Hematopoietic multipotent progenitor cell treated with erythropoietin and hydrocortisone succinate and interleukin-3 and kit ligand, for 8 days (in vitro differentiated cells): ENCODE data around the gene ATRNL1.
"Not testable (repeated sequence)": the region's sequence is repeated elsewhere in the genome, so short reads cannot be mapped to it uniquely, and the experiment has no call there.

Experiments
- DNase-seq: peaks from one replicate; pipeline ENCODE4 v3.0.0-alpha.2; 2015

Gene ATRNL1

GRCh38 chr10:115638246-115638645, 545.1 kb downstream of the ATRNL1 start:
- DNase-seq, result no peak

DNA sequence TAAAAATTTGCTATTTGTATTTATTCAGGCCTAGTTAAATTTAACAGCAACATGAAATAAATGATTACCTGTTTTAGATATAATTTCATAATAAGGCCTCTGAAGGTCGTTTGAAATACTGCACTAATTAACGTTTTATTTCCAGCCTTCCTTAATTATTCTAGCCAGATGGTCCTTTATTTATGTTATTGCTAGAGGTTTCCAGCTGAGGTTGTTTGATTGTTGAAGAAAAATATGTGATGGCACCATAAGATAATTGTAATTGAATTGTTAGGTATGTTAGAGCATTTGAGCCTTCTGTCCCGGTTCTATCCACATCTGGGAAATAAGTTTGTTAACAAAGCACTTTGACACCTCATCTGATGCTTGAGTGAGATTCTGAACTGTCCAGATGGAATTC, 556.1 kb downstream of the ATRNL1 start:
- no peak for DNase-seq

DNA sequence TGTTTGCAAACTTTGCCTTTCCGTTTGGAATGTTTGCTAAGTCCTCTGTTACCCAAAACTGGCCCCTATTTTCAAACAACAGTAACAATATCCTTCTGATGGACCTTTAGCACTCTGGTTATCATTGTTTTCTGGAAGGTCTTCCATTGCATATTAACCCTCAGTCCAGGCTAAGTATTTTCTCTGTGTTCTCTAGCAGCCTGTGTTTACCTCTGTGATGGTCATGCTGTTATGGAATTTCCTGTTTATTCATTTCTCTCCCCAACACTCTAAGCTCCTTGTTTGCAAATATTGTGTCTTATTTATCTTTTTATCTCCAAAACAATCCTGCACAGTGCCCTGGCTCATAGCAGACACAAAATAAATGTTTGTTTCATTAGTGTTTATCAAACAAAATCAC, 560.3 kb downstream of the ATRNL1 start:
- DNase-seq, result no peak

GRCh38 chr10:115654961-115655360, 561.8 kb downstream of the ATRNL1 start:
- DNase-seq, result no peak

DNA sequence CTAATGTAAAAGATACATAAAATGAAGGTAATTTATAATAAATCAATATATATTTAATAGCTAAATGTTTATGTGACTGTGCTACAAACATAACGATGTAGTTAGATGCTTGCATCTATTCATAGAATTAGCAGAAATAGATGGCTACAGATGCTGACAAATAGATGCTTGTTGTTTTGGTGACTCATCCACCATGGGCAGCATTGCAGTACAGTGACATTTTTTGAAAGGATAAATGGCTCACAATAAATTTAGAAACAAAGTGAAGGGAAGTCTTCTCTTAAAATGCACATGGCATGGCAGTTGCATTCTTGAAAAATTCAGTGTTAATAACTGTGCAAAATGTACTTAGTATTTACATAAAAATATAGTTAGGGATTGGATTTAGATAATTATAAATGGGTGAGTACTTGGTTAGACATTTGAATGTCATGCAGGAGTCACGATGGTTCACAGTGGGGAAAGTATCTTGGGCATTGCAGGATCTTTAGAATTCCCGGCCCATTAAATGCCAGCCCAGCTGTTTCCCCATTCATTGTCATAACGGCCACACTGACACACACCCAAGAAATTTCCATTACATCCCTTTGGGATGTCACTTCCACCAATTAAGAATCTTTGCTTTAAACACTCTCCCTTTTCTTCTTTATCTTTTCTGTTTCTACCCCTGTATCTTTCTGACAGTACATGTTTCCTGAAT, 564.1 kb downstream of the ATRNL1 start:
- DNase-seq, result no peak

- no peak for DNase-seq
Observed at GRCh38 chr10:115659616-115660015, 566.5 kb downstream of the ATRNL1 start.

DNA sequence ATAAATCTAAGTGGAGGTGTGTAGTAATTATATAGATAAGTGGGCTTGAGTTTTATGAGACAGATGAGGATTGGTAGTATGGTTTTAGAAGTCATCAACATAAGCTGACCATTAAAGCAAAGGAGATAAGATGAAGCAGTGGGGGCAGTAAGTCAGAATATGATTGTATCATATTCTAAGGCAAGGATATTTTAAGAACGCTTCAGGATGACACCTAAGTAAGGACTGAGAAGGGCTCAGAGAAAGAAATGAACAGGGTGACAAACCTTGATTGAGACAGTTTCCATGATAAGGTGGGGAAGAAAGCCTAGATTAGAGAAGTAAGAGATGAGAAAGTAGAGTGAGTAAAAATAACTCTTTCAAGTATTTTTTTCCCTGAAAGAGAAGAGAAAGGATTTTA, 567.2 kb downstream of the ATRNL1 start:
- DNase-seq, result no peak

- no peak for DNase-seq
Observed at GRCh38 chr10:115662422-115662821, 569.3 kb downstream of the ATRNL1 start.

DNA sequence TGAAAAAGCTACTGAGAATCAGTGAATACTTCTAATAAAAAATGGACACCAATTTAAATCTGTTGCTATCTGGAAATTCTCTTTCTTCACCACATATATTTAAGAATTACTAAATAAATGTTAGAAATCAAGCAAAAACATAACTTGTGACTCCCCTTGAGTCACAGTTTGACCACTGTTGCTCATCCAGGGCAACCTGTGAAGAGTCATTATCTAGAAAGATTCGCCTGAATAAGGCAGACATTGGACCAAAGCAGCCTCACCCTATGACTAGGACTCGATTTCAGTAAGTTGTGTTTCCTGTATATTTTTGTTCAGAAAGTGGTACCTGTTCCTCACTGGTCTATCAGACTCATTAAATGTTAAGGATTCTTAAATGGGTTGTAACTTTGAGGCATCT, 572.4 kb downstream of the ATRNL1 start:
- DNase-seq, result no peak

DNA sequence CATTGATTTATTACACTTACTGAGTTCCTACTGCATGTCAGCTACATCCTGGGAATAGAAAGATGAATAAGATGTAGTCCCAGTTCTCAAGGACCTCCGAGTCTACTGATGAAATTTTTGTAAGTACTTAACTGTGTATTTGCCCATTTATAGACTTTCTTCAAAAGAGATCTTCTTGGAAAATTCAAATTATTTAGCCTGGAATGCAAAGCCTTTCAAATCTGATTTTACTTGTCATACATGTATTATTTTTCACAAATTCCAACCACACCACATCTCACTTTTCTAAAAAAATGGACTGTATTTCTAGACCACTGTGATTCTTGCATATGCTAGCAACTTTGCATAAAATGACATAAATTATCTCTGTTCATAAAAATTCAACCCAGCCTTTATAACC, 581.3 kb downstream of the ATRNL1 start:
- DNase-seq, result no peak

DNA sequence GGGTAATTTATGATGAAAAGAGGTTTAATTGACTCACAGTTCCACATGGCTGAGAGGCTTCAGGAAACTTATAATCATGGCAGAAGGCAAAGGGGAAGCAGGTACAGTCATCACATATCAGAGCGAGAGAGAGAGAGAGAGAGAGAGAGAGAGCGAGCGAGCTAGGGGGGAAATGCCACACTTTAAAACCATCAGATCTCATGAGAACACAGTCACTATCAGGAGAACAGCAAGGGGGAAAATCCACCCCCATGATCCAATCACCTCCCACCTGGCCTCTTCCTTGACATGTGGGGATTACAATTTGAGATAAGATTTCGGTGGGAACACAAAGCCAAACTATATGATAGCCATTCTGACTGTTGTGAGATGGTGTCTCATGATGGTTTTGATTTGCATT, 603.6 kb downstream of the ATRNL1 start:
- DNase-seq, result no peak

DNA sequence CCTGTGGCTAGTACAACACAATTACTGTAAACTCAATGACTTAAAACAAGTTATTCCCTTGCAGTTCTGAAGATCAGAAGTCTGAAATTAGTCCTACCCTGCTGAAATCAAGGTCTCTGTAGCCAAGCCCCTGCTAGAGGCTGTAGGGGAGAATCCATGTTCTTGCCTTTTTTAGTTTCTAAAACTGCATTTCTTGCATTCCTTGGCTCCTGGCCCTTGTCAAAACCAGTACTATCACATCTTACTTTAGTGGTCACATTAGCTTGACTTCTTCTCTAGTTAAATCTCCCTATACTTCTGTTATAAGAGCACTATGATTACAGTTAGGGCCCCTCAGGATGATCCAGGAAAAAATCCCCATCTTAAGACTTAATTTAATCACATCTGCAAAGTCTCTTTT, 612.9 kb downstream of the ATRNL1 start:
- no peak for DNase-seq

DNA sequence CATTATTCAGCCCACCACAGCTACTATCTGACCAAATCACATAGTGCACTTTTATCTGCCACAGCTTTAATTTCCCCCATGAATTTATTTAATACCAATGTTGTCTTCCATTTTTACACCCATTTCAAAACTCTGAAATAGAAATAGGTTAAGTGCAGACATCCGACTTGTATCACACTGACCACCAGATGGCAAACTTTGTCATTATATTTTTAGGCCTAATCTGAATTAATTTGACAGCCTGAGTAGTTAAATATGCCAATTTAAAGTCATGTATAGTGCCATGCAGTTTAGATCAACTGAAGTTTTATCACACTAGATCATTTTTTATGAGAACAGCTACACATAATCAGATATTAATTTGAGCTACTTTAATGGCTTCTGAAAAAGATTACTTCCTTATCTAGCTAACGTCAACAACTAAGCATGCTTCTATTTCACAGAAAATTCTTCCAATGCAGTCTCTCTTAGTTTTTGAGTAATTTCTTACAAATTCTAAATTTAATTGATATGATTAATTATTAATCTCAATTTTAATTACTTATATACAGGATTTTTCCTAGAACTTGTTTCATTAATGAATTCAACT, 613.4 kb downstream of the ATRNL1 start:
- peak; percentile 28 for DNase-seq

DNA sequence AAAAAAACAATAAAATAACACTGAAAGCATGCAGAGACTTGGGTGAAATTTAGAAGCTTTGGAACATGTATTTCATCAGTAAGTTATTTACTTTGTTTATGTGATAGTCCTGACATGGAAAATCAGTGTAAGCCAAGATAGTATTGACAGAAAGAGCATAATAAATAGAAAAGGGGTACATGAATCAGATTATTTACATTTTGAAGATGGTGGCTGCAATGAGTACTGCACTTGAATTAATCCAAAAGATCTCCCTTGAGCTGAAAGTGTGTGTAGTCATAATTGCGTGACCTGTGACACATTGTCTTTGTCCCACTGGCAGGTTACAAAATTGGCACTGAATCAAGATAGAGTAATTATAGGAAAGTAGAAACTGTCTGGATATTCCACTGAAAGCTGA, 617.0 kb downstream of the ATRNL1 start:
- DNase-seq, result no peak

- no peak for DNase-seq
Observed at GRCh38 chr10:115711306-115711705, 618.1 kb downstream of the ATRNL1 start.

GRCh38 chr10:115720121-115720520, 627.0 kb downstream of the ATRNL1 start:
- DNase-seq, result no peak

- no peak for DNase-seq
Observed at GRCh38 chr10:115727129-115727528, 634.0 kb downstream of the ATRNL1 start.

DNA sequence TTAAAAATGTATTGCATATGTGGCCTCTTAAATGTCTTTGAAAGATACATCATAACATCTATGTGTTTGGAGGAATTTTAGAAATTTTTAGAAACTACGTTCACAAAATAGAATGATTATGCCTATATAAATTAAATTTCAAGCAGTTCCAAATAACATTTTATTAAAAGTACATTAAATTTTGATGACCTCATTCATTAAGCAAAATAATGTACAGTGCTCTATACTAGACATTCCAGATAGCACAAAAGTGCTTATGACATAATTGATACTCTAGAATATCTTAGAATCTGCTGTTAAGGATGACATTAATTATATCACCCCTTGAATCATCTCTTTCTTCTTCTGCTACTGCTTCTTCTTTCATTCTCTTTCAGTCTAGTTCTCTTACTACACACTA, 650.9 kb downstream of the ATRNL1 start:
- no peak for DNase-seq

GRCh38 chr10:115745943-115746342, 652.8 kb downstream of the ATRNL1 start:
- DNase-seq, result no peak

DNA sequence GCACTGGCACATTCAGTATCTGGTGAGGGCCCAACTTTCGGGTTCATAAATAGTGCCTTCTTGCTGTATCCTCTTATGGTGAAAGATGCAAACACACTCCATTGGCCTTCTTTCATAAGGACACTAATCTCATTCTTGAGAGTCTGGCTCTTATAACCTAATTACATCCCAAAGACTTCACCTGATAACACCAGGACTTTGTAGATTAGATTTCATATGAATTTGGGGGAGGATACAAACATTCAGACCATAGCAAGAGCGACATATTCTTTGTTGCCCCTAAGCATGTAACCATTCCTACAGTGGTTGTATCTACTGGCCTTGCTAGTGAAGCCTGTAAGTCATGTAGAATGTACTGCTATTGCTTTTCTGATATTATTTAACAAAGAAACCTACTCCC, 654.6 kb downstream of the ATRNL1 start:
- DNase-seq, result no peak

- DNase-seq, result not testable (repeated sequence)
Observed at GRCh38 chr10:115758488-115758887, 665.3 kb downstream of the ATRNL1 start.

GRCh38 chr10:115760131-115760530, 667.0 kb downstream of the ATRNL1 start:
- no peak for DNase-seq

- DNase-seq, result no peak
Observed at GRCh38 chr10:115761166-115761565, 668.0 kb downstream of the ATRNL1 start.

- DNase-seq, result no peak
Observed at GRCh38 chr10:115762029-115762428, 668.9 kb downstream of the ATRNL1 start.

GRCh38 chr10:115771755-115772154, 678.6 kb downstream of the ATRNL1 start:
- no peak for DNase-seq
